ENCODE measurements around the gene IL4R.

IL4R gene

DNA sequence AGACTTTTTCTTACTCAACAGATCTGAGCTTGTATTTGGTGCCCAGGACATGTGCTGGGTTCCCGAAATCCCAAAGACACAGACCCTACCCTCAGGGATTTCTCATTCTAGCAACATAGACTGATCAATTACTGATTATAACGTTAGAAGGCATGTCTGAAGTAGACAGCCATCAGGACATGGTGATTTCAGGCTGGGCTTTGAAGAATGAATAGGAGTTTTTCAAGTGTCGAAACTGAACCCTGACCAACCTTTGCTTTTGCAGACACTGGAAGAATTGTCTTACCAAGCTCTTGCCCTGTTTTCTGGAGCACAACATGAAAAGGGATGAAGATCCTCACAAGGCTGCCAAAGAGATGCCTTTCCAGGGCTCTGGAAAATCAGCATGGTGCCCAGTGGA, 48.2 kb downstream of the IL4R start:
- DNase-seq (ENCODE audit: low spot score): no peak

GRCh38 chr16:27362570-27363245, 48.9 kb downstream of the IL4R start:
- no peak for DNase-seq (ENCODE audit: low spot score)

- DNase-seq (ENCODE audit: low spot score): no peak
Measured at GRCh38 chr16:27363246-27363632, 49.5 kb downstream of the IL4R start.

GRCh38 chr16:27363797-27364196, 50.0 kb downstream of the IL4R start:
- DNase-seq (ENCODE audit: low spot score): no peak

DNA sequence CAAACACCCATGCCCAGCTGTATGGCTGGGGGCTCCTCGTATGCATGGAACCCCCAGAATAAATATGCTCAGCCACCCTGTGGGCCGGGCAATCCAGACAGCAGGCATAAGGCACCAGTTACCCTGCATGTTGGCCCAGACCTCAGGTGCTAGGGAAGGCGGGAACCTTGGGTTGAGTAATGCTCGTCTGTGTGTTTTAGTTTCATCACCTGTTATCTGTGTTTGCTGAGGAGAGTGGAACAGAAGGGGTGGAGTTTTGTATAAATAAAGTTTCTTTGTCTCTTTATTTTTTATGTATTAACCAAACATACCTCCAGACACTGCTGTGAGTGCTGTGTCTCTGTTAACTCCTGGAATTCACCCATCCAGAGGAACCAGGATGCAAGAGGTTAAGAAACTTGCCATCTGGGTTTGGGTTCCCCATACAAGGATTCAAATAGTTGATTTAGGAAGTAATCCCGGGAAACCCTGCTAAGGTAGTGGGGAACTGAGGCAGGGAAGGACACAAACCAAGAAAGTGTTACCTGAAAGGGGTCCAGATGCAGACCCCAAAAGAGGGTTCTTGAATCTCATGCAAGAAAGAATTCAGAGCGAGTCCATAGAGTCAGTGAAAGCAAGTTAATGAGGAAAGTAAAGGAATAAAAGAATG, 50.8 kb downstream of the IL4R start:
- DNase-seq (ENCODE audit: low spot score): no peak

GRCh38 chr16:27365142-27366089, 51.6 kb downstream of the IL4R start:
- no peak for DNase-seq (ENCODE audit: low spot score)

DNA sequence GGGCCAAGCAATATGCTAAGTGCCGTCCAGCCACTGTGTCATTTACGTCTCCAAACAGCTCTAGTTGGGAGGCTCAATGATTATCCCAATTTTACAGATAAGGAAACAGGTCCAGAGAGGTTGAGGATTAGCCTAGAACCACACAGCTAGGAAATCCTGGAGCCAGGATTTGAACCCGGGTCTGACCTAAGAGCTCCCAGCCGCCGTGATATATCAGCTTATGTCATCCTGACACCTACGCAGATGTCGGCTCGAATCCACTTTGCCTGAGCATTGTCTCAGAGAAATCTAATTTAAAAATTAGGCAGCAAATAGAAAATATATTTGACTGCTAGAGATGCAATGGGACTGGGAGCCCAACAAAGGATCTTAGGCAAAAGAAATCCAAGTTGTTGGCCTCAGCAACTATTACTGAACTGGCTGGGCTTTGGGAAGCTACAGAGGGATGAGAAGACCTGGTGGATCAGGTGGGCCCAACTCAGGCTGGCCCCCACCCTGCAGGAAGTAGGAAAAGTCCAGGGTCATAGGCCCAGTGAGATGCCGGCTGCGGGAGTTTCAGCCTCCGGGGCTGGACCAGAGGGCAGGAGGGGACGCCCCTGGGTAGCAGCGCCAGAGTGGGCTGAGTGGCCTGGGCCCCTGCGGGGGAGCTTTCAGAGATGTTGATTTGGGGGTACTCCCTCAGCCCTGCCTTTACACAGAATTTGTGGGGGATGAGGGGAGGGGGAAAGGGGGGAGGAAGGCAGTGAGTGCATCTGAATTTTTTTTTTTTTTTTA, 53.1 kb downstream of the IL4R start:
- no peak for DNase-seq (ENCODE audit: low spot score)

DNA sequence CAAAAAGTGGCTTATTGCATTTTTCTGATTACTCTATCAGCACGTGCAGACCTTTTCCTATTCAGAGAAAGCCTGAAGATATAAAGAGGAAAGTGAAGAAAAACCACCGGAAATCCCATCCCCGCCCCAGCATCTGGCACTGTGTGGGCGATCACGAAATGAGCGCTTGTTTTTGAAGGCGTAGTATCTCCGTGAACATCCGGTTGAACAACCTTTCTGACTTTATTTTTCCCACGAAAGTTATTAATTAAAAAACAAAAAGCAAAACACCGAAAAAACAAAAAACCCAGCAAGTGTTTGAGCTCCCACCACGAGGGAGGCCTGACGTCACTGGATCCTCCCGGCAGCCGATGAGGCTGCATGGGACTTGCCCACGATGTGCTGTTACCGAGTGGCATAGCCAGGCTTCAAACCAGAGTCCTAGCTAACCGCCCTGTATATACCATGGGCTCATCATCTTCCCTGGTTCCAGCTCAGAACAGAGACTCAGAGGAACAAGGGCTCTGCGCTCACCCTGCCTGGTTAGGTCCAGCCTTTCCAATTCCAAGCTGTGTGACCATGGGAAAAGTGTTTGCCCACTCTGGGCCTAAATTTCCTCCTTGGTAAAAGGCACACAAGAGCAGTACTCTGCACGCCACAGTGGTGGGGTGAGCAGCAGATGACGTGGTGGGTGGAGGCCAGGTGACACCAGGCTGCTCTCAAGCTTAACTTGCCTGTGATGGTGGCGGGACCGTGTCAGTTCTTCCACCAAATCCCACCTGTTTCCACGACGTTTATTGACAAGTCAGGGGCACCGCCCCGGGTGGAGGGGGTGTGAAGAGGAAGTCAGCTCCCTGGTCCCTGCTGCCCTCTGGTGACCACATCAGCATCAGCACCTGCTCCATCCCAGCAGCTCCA, 53.9 kb downstream of the IL4R start:
- DNase-seq (ENCODE audit: low spot score): peak; percentile 83

- DNase-seq (ENCODE audit: low spot score): no peak
Measured at GRCh38 chr16:27368358-27368722, 54.6 kb downstream of the IL4R start.

DNA sequence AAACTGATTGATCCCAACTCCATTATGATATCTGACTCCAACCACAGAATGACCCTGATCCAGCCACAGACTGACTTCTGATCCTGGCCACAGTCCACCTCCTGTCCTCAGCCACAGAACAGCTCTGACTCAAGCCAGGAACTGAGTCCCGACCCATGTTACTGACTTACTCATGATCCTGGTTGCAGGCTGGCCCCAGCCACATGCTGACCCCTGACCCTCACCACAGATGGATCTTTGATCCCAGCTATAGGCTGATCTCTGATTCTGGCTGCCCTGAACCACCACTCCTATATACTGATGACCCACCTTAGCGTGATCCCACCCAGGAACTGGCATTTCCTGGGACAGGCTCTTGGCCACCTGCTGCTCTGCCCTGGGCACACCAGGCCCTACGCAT, 56.0 kb downstream of the IL4R start:
- DNase-seq (ENCODE audit: low spot score): no peak

GRCh38 chr16:27370318-27370717, 56.5 kb downstream of the IL4R start:
- no peak for DNase-seq (ENCODE audit: low spot score)

DNA sequence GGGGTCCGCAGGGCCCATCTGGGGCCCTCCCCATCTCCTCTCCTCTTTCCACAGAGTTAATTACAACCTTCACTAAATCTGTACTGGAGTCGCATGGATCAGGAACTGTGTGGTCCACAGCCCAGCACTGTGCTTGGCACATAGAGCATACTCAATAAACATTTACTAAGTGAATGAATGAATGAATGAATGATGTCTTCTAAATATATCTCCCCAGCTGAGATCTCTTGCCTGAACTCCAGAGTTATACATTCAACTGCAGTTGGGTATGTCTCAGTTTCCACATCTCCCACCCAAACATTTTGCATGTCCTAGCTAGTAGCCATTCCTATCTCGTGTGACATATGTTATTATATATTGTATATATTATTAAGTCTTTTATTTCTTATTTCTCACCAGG, 59.5 kb downstream of the IL4R start:
- DNase-seq (ENCODE audit: low spot score): no peak

- DNase-seq (ENCODE audit: low spot score): no peak
Measured at GRCh38 chr16:27374221-27374803, 60.5 kb downstream of the IL4R start.

DNA sequence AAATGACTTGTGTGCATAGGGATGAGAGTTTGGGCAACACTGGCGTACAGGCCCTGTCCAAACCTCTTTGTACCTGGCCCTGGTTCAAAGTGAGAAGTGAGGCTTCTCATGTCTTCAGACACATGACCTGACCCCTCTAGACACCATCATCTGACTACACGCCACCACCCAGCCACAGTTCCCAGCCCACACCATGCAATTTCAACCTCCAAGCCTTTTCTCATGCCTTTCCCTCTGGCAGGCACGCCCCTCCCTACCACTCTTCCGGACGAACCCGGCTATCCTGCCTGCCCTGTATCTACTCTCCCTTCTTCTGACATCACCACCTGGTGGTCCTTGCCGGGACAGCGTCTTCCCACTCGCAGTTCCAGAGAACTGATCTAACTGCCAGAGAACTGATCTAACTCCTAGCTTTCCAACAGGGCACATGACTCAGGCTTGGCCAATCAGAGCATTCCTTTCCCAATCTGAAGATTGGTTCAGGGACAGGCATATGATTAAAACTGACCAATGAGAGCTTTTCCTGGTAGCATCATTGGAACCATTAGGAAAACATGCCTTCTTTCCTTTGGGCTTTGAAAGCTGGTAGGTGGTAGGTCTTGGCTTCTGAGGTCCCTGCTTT, 61.1 kb downstream of the IL4R start:
- no peak for DNase-seq (ENCODE audit: low spot score)

DNA sequence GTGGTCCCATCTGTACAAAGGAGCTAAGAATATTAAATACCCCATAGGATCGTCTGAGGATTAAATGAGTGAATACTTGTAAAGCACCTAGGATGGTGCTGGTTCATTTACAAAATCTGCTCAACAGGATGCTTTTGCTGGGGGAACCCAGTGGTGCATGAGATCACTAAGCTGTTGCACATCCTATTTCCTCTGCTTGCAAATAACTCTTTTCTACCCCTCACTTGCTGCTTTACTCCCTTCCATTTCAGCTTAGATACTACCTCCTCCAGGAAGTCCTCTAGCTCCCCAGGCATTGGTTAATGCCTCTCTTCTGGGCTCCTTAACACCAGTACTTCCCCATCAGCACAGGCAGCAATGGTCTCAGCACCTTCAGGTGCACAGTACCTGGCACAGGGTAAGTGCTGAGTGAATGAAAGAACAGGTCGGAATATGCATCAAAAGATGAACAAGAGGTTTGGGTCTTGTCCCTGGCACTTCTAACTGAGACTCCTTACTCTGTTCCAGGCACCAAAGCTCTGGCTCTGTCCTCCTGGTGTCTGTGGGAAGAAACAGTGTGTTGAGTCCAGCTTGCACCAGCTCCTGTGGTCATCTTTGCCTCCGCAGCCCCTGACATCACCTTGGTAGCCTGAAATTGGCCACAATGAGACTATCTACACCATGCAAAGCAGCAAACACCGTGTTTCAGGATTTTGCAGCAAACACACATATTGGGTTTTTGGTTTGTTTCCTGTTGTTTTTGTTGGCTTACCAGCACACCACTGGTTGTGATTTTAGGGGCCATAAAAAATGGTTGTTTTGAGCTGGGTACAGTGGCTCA, 64.1 kb downstream of the IL4R start:
- peak; percentile 59 for DNase-seq (ENCODE audit: low spot score)

- DNase-seq (ENCODE audit: low spot score): peak; percentile 55
Measured at GRCh38 chr16:27378871-27379481, 65.2 kb downstream of the IL4R start.

DNA sequence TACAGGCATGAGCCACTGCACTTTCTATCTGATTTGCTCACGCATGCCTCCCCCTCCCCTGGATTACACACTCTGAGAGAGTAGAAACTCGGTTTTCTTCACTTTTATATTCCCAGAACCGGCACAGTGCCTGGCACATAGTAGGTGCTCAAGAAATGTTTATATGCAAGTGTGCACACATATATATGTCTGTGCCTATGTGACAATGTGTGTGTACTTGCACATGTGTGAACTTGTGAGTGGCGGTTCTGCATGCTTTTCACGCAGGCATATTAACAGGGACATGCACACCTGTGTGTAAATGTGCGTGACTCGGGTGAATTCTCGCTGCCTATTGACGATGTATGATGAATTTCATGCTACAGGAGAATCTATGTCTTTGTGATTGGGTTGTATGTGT, 66.1 kb downstream of the IL4R start:
- no peak for DNase-seq (ENCODE audit: low spot score)

DNA sequence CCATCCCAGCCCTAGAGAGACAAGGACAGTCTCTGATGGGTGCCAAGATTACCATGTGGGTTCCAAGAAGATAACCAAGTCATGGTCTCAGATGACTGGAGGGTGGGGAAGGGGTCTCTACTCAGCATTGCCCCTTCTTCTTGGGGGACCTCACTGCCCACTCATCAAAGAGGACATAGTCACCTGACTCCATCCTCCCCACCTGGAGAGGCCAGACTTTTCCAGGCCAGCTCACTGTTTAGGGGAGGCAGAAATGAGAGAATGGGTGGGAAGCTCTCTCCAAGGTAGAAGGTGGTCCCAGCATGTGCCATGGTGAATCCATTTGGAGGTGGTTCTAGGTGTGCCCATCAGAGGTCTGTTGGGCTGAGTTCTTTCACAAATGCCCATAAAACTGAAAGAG, 67.5 kb downstream of the IL4R start:
- no peak for DNase-seq (ENCODE audit: low spot score)

Measured in CD4-positive, alpha-beta T cell treated with Interleukin-6 at 100 ng/mL for 8 hours (primary cell).